ENCODE data around the gene MAP1B.
"Not testable (repeated sequence)": the region's sequence is repeated elsewhere in the genome, so short reads cannot be mapped to it uniquely, and the experiment has no call there.

The MAP1B gene

DNA sequence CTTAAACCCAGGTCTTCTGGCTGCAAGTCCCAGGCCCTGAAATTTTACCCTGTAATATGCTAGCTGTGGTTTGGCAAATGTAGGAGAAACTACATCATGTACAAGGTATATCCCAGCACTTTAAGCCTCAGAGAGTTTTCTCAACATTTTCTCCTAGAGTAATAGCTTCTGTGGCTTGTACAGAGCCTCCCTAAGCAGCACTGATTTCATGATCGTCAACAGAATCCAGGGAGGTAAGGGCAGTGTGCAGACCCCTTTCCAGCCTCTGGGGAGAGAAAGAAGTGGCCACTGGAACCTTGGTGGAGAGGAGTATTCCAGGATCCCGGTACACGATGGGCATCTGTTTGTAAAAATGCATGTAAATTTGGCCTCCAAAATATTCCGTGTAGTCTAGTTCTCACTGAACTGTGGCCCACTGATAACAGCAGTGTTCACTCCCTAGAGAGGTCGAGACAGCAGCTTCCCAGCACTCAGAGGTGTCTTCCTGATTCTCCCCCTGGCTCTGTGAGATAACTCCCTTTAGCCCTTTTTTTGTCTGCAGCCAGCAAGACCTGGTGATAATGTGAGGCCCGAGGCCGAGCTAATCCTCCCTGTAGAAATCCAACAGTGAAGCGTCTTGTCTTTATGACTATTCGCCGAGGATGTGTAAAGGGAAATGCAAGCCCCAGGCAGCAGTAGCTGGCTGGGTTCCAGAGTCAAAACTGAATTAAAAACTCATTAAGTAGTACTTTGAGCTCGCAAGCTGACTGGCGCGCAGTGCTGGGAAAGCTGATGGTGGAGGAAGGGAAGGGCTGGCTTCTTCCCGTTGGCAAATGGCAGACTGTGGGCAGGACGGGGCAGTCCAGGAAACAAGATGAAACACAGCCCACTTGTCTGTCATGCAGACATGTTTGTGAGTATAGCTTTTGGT lies 59.0 kb downstream of the MAP1B start:
- DNase-seq = peak; percentile 91

DNA sequence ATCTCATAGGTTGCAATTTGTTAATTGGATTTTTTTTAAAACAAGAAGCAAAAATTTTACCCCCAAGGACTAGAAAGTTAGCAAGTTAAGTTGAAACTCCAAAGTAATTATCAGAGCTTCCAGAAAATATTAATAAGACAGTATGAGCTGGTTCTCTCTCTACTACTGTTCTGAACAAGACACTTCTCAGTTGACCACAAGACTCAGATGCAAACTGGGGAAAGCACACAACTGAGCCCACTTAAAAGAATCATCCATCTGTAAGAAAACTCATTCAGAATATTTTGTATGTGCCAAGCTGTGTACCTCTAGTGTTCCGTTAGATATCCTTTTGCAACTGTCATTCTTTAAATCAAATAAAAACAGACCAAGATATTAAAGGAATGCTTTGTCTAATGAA lies 60.0 kb downstream of the MAP1B start:
- no peak for DNase-seq

DNA sequence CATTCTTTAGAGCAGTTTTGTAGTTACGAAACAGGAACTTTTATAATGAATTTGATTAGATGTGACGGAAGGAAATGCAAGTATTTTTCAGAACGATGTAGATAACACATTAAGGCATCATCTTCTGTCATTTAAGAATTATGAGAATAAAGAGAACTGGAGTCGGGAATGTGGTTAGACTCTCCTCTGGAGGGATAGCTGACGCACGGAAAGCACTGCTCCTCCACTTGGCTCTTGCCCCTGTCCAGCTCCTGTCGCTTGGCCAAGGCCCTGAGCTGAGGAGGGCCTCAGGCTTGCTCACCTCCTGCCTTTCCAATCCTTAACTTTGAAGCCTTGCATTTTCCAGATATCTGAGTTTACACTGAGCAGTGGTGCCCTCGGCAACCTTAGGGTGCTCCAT lies 60.5 kb downstream of the MAP1B start:
- no peak for DNase-seq

DNA sequence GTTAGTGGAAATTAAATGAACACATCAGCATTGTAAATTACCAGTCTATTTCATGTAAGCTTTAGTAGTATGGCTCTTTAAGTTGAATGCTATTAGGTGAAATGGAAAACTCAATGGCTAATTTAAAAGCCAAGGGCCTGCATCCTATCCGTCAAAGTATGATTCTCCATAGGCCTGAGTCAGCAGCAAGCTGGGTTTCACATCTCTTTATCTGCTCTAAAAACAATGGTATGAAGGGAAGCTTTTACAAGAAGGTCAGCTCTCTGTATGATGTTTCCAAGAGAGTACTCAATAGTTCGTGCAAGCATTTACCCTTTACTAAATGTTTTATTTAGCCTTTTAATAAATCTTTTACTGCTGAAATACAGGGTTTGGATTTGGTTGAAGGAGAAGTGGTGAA lies 62.8 kb downstream of the MAP1B start:
- no peak for DNase-seq

DNA sequence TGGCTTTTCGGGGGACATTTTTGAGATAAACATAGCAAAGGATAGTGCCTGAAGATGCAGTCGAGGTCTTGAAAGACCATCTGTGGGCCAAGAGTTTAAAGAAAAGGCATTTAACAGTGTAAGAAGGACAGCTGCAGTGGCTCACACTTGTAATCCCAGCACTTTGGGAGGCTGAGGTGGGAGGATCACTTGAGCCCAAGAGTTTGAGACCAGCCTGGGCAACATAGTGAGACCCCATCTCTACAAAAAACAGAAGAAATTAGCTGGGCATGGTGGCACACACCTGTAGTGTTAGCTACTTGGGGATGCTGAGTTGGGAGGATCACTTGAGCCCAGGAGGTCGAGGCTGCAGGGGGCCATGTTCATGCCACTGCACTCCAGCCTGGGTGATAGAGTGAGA lies 63.9 kb downstream of the MAP1B start:
- not testable (repeated sequence) for DNase-seq

DNA sequence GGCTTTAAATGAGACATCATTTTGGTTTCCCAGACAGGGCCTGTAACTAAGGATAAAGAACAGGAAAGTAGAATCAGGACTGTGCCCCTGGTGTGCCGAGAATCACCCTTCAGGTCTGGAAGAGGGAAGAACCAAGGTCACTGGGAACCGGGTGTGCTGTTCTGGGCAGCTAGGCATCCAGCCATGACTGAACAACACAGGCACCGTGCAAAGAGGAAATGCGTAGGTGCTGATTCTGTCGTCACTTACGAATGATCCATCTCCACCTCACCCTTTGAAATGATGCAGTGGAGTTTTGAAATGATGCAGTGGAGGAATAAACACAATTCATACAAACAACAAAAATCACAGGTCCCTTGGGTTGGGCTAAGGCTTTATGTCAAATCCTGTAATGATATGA lies 64.4 kb downstream of the MAP1B start:
- DNase-seq = no peak

DNA sequence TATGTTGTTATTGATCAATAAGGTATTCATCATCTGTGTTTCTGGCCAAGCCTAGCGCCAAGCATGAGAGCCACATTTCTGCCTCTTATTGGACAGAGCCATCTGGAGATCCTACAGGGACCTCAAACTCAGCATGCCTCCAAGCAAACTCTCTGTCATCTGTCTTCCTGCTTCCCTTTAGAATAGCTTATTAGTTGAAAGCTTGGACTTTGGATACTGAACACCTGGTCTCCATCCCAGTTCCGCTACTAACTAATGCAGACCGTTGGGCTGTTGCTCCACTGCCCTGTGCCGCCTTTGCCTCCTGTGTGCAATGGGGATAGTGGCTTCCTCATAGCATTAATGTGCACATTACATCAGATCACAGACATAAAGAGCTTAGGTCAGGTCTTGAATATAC lies 65.5 kb downstream of the MAP1B start:
- no peak for DNase-seq

DNA sequence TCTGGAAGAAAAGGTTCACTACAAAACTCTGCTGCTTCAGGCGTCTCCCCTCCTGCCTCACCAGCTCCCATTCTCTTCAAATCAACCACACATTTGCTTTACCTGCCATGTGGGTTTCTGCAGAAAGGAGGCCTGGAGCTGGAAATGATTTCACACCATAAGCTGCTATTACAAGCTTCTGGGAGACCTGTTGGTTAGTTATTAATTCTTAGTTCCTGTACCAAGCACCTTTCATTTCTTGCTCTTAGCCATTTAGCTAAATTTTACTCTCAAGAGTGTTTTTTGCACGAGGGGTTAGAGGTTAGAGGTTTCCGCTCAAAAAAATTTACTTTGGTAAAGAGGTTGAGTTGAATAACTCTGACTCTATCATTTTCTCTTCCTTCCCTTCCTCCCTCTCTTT lies 70.3 kb downstream of the MAP1B start:
- DNase-seq = no peak

DNA sequence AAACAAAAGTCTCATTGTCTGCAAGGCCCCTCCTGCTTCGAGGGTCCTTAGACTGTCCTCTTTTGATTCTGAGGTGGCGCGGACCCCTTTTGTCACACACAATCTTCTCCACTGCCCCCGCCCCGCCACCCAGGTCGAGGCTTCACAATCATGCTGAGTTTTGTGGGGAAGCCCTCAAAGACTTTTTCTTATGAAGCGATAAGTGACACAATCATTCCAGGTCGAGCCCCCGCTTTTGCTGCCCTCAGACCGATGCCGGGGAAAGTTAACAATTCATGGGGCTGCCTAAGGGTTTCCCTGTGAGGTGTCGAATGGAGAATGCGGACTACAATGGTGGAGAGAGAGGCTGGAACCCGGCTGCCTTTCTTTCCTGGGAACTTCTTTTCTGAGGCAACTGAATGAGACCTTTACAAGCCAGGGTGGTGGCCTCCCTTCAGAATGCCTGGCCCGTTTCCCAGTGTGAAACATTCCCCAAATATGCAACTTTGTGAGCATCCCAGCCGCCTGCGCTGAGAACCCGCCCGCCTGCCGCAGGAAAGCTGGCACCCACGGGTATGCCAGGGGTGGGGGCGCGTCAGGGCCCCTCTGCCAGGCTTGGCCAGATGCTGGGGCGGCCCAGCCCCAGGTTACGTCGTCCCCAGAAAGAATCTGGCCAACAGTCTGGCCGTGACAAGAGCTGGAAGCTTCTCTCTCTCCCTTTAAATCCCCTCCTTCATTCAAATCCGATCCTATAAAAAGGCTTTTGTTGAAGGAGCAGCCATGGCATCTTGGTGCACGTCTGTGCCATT lies 71.9 kb downstream of the MAP1B start:
- DNase-seq = no peak

DNA sequence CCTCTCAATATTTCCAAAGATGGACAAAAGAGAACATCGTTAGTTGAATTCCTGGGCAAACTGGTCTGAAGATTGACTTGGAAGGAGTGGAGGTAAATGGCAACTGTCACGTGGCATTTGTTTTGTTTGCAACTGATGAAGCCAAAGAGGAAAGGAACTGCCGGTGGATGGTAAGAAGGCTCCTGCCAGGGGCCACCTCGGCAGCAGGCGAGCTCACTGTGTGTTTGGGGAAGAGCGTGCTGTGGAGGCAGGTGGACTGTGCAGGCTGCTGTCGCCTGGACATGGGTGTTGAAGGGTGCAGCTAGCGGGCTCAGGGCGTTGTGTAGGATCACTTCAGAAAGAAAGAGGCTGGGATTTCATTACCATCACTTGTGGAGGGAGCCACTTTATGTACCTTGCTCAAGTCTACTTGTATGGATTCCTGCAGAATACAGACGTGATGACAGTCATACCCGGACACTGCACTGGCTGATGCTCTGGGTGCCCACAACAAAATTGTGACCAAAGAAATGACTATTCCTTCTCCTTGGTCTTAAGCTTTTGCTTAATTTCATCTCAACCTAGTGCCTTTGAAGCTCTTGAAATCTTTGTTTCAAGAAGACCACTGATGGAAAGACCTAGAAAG lies 72.7 kb downstream of the MAP1B start:
- no peak for DNase-seq

DNA sequence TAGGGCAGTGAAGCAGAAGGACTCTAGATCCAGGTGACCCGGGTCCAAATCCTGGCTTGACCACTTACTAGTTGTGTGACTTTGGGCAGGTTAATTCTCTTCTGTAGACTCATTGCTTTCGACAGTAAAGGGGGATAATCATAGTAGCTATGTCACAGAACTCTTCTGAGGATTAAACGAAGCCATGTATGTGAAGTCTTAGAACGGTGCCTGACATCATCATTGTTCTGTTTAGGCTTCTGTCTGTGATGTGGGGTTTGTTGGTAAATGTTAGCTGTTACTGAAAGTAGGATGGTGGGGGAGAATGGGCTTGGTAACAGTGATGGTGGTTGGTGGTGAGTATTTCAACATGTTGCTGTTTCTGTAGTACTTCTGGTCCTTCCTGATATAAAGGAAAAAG lies 73.7 kb downstream of the MAP1B start:
- no peak for DNase-seq

DNA sequence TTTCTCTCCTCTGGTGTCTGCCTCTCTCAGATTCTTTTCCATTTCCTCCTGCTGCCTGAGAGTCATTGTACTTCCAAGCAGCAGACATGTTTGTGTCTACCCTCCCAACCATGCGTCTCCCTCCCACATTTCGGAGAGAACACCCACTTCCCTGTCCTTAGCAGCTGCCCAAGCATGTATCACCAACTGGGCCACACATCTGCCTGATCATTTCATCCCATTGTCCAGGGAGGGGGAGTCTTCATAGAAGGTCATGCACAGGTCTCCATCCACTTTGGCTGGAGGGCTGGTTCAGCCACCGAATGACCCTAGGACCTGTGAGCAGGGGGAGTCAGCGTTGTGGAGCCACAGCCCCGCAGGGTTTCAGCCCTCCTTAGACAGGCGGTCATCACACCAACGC lies 75.4 kb downstream of the MAP1B start:
- DNase-seq = no peak

DNA sequence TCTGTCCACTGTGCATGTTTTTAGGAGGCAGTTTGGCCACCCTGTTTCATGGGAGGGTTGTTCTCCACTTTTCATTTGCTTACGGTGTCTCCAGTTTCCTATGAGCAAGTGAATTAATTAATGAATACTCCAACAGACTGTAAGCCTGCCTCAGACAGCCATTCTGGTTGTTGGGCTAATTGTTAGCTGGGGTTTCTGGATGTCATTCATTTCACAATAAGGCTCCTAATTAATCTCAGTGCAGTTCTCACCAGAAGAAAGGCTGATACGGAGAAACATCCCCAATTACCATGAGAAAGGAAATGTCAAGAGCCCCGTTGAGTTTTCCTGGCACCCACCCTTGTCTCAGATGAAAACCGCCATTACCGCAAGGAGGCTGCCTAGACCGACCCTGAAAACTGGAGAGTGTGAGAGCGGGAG lies 75.8 kb downstream of the MAP1B start:
- no peak for DNase-seq

DNA sequence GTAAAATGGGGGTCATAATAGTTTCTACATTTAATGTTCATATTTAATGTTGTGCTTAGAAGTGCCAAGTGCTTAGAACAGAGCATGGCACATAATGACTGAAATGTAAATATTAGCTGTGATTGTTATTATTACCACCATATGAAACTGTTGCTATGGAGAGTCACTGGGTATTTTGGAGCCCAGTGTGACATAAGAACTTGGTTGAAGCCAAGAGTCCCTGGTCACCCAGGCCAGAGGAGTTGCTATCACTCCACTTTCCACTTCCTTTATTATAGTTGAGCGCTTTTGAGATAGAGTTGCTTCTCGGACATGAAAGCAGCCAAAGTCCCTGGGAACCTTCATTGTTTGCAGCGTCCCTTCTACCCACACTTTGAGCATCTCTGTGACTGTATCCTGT lies 77.1 kb downstream of the MAP1B start:
- DNase-seq = peak; percentile 9

DNA sequence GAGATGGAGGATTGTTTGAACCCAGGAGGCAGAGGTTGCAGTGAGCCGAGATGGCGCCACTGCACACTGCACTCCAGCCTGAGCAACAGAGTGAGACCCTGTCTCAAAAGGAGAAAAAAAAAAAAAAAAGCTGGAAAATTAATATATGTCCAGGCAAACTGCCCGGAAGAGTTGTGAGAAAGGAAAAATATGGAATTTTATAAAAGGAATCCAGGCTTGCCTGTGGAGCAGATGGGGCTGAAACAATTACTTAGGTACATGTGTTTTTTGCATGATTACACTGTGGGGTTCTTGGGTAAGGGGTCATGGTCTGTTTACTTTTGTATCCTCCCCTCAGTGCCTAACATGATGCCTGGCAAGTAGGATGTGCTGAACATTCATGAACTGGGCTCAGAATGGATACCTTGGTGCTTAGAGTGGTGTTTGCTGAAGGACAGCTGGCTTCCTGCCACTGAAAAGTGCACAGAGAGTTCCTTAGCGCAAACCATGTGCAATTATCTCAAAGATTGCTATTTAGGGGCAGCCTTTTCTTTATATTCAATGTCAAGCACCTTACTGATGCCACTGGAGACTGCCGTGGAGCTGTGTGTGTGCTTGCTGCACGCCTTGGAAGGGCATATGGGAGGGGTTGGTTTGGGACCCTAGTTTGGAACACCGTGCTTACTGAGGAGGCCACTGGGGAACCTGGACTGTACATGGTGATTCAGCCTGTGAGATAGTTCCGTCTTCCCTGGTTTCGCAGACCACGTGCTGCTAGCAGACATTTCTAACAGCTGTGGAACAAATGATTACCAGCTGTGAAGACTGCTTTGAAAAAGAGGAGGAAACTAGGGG lies 78.4 kb downstream of the MAP1B start:
- no peak for DNase-seq

DNA sequence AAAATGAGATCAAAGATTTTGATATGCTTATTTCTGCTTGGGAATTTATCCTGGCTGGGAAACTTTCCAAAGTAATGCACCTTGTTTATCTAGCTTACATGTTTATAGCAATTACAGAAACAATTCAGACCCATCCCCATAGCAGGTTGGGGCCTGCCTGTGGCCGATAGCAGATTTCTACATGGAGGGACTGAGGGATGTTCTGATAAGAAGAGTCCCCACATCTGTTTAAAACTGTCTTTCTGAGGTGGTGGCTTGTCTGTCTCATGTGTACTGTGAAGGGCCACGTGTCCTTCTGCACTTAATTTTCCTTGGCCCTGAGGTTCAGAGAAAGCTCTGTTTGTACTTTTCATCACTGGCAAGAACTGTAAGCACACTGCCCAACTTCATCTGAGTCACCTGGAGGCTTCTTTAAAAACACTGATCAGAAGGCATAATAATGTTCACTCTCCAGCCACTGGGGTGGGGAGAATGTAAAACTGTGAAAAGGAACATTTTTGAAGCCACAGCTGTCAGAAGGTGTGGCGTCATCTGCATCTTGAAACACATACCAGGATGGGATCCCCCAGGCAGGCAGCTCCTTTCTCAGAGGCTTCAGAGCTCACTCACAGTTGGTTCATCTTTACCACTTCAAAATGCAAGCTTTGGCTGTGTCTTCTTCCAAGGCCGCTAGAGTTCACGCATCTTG lies 80.3 kb downstream of the MAP1B start:
- peak; percentile 33 for DNase-seq

DNA sequence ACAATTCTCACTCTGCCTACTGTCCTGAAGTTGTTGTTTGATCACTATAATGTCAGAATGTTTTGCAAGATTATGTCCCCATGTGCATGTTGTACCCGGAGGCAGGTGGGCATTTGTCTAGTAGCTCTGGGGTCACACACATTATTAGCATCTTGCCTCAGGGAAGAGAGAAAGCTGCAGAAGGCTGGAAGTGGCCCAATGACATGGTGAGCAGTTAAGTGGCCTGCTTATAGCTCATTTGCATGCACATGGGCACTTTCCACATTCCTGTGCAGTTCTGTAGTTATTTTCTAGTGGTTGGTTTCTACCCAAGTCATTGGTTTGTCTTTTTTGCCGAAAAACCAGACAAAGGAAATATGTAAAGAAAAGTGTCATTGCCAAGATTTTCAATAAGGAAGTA lies 80.9 kb downstream of the MAP1B start:
- DNase-seq = no peak

DNA sequence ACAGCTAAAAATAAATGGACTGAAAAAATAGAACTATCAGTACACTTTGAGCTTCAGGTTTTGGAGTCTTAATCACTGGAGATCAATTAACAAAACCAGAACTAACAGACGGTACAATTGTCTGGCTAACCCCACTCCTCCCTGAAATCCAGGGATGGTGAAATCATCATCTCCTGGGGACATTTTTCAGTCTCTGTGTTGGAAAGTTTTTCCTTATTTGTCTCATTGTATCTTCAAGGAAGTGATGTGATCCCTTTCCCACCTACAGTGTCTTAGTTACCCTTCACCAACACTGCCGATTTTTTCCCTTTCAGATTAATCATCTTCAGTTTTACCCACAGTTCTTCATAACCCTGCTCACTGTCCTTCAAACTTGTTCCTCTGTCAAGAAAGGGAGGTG lies 81.9 kb downstream of the MAP1B start:
- no peak for DNase-seq

DNA sequence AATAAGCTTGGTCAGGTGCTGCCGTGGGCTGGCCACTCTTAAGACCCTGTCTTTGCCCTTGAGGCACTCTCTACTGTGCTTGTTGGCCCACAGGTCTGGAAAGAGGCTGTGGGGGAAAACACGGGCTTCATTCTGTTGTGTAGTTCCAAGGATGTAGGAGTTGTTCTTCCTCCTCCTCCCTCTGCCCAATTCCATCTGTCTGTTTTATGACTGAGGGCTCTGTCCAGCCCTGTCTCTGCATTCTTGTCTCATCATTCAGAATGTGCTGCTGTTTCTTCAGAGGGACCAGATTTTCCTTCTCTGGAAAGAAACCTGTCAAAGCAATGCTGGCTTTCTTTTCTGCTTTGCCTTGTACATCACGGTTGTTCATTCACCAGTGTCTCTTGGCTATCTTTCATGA lies 84.1 kb downstream of the MAP1B start:
- no peak for DNase-seq

DNA sequence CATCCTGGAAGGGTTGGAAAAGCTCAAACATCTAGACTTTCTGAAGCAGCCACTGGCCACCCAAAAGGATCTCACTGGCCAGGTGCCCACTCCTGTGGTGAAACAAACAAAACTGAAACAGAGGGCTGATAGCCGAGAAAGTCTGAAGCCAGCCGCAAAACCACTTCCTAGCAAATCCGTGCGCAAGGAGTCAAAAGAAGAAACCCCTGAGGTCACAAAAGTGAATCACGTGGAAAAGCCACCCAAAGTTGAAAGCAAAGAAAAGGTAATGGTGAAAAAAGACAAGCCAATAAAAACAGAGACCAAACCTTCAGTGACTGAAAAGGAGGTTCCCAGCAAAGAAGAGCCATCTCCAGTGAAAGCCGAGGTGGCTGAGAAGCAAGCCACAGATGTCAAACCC lies 87.6 kb downstream of the MAP1B start:
- DNase-seq = peak; percentile 27

DNA sequence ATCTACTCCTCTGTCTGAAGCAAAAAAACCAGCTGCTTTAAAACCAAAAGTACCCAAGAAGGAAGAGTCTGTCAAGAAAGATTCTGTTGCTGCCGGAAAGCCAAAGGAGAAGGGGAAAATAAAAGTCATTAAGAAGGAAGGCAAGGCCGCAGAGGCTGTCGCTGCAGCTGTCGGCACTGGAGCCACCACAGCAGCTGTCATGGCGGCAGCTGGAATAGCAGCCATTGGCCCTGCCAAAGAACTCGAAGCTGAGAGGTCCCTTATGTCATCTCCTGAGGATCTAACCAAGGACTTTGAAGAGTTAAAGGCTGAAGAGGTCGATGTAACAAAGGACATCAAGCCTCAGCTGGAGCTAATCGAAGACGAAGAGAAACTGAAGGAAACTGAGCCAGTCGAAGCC lies 88.3 kb downstream of the MAP1B start:
- no peak for DNase-seq

DNA sequence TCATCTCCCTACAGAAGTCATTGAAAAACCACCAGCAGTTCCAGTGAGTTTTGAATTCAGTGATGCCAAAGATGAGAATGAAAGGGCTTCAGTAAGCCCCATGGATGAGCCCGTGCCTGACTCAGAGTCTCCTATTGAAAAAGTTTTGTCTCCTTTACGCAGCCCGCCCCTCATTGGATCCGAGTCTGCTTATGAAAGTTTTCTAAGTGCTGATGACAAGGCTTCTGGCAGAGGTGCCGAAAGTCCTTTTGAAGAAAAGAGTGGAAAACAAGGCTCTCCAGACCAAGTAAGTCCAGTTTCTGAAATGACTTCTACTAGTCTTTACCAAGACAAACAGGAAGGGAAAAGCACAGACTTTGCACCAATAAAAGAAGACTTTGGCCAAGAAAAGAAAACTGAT lies 90.1 kb downstream of the MAP1B start:
- no peak for DNase-seq
